NCI-H1105 (cell line): ENCODE measurements around the gene FRMD6.
"Not testable (repeated sequence)": the region's sequence is repeated elsewhere in the genome, so short reads cannot be mapped to it uniquely, and the experiment has no call there.

Source experiments
- DNase-seq: peaks from one replicate; lab custom pipeline; 2025; lab: John Stamatoyannopoulos, UW

The FRMD6 gene

GRCh38 chr14:51724650-51725049, 72.9 kb downstream of the FRMD6 start:
- no peak for DNase-seq

- peak; percentile 30 for DNase-seq
Observed at GRCh38 chr14:51725061-51725460, 73.4 kb downstream of the FRMD6 start.

GRCh38 chr14:51726166-51726899, 74.6 kb downstream of the FRMD6 start:
- DNase-seq, result no peak

- DNase-seq, result no peak
Observed at GRCh38 chr14:51727526-51727925, 75.8 kb downstream of the FRMD6 start.

- no peak for DNase-seq
Observed at GRCh38 chr14:51730098-51730497, 78.4 kb downstream of the FRMD6 start.

GRCh38 chr14:51730684-51731083, 79.0 kb downstream of the FRMD6 start:
- no peak for DNase-seq

GRCh38 chr14:51732494-51733112, 80.9 kb downstream of the FRMD6 start:
- DNase-seq, result no peak

GRCh38 chr14:51733147-51733546, 81.4 kb downstream of the FRMD6 start:
- DNase-seq, result no peak

GRCh38 chr14:51735851-51736250, 84.1 kb downstream of the FRMD6 start:
- no peak for DNase-seq

- DNase-seq, result no peak
Observed at GRCh38 chr14:51738754-51739153, 87.0 kb downstream of the FRMD6 start.

GRCh38 chr14:51743588-51744000, 91.9 kb downstream of the FRMD6 start:
- DNase-seq, result no peak

GRCh38 chr14:51744372-51745130, 92.8 kb downstream of the FRMD6 start:
- DNase-seq, result no peak

- not testable (repeated sequence) for DNase-seq
Observed at GRCh38 chr14:51746823-51747222, 95.1 kb downstream of the FRMD6 start.

GRCh38 chr14:51750542-51750941, 98.8 kb downstream of the FRMD6 start:
- DNase-seq, result no peak

GRCh38 chr14:51751611-51752345, 100.1 kb downstream of the FRMD6 start:
- not testable (repeated sequence) for DNase-seq

- not testable (repeated sequence) for DNase-seq
Observed at GRCh38 chr14:51757756-51758155, 106.0 kb downstream of the FRMD6 start.

GRCh38 chr14:51759950-51760349, 108.2 kb downstream of the FRMD6 start:
- DNase-seq, result no peak

GRCh38 chr14:51765726-51766125, 114.0 kb downstream of the FRMD6 start:
- not testable (repeated sequence) for DNase-seq

GRCh38 chr14:51766586-51766985, 114.9 kb downstream of the FRMD6 start:
- not testable (repeated sequence) for DNase-seq

- not testable (repeated sequence) for DNase-seq
Observed at GRCh38 chr14:51769261-51769660, 117.6 kb downstream of the FRMD6 start.

- DNase-seq, result peak; percentile 33
Observed at GRCh38 chr14:51774209-51774608, 122.5 kb downstream of the FRMD6 start.
